ENCODE results near the gene TYROBP. TPM values are rescaled to one million over a fixed set of nuclear protein-coding genes. Genes with fewer than 3 reads are reported as not detected.

The TYROBP gene
- total and polyA plus RNA-seq, 2 of the 8 experiments (the other 6 are each of a cell fraction or from before 2014, with no cell fraction given) = 0.18 TPM; not detected in 1

DNA sequence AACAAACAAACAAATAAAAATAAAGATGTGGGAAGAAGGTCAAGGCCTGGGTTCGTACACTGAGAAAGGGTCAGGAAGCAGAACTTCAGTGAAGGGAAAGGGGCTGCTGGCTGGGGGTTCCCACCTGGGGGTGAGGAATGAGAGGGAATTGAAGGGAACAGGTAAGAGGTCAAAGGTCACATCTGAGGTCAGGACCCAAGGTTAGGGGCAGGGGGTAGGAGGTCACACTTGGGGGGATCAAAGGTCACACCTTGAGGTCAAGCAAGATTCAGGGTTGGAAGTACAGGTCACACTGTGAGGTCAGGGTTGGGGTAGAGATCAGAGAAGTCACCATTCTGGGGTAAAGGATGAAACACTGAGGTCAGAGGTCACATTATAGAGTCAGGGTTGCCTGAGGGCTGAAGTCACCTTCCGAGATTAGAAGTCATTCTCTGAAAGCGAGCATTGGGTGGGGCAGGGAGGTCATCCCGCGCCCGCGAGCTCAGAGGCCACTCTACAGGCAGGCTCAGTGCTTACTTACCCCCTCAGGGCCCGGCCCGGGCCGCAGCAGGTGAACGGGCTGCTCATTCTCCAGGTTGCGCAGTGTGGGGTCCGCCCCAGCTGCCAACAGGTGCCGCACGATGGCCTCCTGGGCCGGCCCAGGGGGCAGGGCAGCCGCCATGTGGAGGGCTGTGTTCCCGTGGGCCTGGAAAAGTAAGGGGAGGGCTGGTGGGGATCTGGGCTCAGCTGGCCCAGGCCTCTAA, 18.6 kb downstream of the TYROBP start (continued):
- TF ChIP-seq, protein P1, sequence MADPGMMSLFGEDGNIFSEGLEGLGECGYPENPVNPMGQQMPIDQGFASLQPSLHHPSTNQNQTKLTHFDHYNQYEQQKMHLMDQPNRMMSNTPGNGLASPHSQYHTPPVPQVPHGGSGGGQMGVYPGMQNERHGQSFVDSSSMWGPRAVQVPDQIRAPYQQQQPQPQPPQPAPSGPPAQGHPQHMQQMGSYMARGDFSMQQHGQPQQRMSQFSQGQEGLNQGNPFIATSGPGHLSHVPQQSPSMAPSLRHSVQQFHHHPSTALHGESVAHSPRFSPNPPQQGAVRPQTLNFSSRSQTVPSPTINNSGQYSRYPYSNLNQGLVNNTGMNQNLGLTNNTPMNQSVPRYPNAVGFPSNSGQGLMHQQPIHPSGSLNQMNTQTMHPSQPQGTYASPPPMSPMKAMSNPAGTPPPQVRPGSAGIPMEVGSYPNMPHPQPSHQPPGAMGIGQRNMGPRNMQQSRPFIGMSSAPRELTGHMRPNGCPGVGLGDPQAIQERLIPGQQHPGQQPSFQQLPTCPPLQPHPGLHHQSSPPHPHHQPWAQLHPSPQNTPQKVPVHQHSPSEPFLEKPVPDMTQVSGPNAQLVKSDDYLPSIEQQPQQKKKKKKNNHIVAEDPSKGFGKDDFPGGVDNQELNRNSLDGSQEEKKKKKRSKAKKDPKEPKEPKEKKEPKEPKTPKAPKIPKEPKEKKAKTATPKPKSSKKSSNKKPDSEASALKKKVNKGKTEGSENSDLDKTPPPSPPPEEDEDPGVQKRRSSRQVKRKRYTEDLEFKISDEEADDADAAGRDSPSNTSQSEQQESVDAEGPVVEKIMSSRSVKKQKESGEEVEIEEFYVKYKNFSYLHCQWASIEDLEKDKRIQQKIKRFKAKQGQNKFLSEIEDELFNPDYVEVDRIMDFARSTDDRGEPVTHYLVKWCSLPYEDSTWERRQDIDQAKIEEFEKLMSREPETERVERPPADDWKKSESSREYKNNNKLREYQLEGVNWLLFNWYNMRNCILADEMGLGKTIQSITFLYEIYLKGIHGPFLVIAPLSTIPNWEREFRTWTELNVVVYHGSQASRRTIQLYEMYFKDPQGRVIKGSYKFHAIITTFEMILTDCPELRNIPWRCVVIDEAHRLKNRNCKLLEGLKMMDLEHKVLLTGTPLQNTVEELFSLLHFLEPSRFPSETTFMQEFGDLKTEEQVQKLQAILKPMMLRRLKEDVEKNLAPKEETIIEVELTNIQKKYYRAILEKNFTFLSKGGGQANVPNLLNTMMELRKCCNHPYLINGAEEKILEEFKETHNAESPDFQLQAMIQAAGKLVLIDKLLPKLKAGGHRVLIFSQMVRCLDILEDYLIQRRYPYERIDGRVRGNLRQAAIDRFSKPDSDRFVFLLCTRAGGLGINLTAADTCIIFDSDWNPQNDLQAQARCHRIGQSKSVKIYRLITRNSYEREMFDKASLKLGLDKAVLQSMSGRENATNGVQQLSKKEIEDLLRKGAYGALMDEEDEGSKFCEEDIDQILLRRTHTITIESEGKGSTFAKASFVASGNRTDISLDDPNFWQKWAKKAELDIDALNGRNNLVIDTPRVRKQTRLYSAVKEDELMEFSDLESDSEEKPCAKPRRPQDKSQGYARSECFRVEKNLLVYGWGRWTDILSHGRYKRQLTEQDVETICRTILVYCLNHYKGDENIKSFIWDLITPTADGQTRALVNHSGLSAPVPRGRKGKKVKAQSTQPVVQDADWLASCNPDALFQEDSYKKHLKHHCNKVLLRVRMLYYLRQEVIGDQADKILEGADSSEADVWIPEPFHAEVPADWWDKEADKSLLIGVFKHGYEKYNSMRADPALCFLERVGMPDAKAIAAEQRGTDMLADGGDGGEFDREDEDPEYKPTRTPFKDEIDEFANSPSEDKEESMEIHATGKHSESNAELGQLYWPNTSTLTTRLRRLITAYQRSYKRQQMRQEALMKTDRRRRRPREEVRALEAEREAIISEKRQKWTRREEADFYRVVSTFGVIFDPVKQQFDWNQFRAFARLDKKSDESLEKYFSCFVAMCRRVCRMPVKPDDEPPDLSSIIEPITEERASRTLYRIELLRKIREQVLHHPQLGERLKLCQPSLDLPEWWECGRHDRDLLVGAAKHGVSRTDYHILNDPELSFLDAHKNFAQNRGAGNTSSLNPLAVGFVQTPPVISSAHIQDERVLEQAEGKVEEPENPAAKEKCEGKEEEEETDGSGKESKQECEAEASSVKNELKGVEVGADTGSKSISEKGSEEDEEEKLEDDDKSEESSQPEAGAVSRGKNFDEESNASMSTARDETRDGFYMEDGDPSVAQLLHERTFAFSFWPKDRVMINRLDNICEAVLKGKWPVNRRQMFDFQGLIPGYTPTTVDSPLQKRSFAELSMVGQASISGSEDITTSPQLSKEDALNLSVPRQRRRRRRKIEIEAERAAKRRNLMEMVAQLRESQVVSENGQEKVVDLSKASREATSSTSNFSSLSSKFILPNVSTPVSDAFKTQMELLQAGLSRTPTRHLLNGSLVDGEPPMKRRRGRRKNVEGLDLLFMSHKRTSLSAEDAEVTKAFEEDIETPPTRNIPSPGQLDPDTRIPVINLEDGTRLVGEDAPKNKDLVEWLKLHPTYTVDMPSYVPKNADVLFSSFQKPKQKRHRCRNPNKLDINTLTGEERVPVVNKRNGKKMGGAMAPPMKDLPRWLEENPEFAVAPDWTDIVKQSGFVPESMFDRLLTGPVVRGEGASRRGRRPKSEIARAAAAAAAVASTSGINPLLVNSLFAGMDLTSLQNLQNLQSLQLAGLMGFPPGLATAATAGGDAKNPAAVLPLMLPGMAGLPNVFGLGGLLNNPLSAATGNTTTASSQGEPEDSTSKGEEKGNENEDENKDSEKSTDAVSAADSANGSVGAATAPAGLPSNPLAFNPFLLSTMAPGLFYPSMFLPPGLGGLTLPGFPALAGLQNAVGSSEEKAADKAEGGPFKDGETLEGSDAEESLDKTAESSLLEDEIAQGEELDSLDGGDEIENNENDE (IDR thresholded peaks at IDR 0.05; ENCODE audit: insufficient replicate concordance, low read length) = no peak
- TF ChIP-seq, protein P2, sequence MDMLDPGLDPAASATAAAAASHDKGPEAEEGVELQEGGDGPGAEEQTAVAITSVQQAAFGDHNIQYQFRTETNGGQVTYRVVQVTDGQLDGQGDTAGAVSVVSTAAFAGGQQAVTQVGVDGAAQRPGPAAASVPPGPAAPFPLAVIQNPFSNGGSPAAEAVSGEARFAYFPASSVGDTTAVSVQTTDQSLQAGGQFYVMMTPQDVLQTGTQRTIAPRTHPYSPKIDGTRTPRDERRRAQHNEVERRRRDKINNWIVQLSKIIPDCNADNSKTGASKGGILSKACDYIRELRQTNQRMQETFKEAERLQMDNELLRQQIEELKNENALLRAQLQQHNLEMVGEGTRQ (IDR thresholded peaks at IDR 0.05; ENCODE audit: low read length) = no peak
- TF ChIP-seq KDM4A (IDR thresholded peaks at IDR 0.05; ENCODE audit: low read depth, low read length, severe bottlenecking) (no peak), CBX8 (IDR thresholded peaks at IDR 0.05; ENCODE audit: borderline replicate concordance, low read depth, low read length) (no peak), TEAD4 (IDR thresholded peaks at IDR 0.05; ENCODE audit: low read depth, low read length) (no peak)

Measured in H1 (cell line).